ENCODE results near the gene FRS2.

GRCh38 chr12:69515394-69515930 is 45.3 kb downstream of the FRS2 start:
- TF ChIP-seq POLR2AphosphoS5 (IDR thresholded peaks at IDR 0.05; ENCODE audit: low read depth, low read length) (no peak), REST (IDR thresholded peaks at IDR 0.05; ENCODE audit: insufficient read depth in 1 of 2, low read depth in 2 of 2, low read length in 2 of 2) (no peak)

Measured in PFSK-1 (cell line).